HUES6 (cell line): ENCODE data around the gene NAT8L.

ENCODE experiments used
- H3K27ac ChIP-seq: 2 replicates; pipeline ENCODE4 v1.7.0; 2013; ENCODE audit warnings: low read depth, mild to moderate bottlenecking, low read length, inconsistent platforms
- H3K27me3 ChIP-seq: 2 replicates; pipeline ENCODE4 v1.6.1; 2013; ENCODE audit warnings: low read length; ENCODE audit not compliant: control insufficient read depth, insufficient read depth
- H3K36me3 ChIP-seq: 2 replicates; pipeline ENCODE4 v1.6.1; 2013; ENCODE audit warnings: low read length; ENCODE audit not compliant: control insufficient read depth, insufficient read depth
- H3K4me1 ChIP-seq: 2 replicates; pipeline ENCODE4 v1.6.1; 2013; ENCODE audit warnings: low read length; ENCODE audit not compliant: control insufficient read depth, insufficient read depth
- H3K4me3 ChIP-seq: 2 replicates; pipeline ENCODE4 v1.5.1; 2013; ENCODE audit warnings: low read depth, low read length
- H3K9ac ChIP-seq: one replicate; pipeline ENCODE4 v1.6.1; 2013; ENCODE audit warnings: mild to moderate bottlenecking, low read length
- H3K9me3 ChIP-seq: 2 replicates; pipeline ENCODE4 v1.6.1; 2013; ENCODE audit warnings: low read depth, low read length; ENCODE audit not compliant: control insufficient read depth, insufficient read depth

NAT8L gene

GRCh38 chr4:2066011-2066551 lies 7.0 kb downstream of the NAT8L start:
- peaks cover 5% of the 10 kb centered on the region for H3K4me1 ChIP-seq

DNA sequence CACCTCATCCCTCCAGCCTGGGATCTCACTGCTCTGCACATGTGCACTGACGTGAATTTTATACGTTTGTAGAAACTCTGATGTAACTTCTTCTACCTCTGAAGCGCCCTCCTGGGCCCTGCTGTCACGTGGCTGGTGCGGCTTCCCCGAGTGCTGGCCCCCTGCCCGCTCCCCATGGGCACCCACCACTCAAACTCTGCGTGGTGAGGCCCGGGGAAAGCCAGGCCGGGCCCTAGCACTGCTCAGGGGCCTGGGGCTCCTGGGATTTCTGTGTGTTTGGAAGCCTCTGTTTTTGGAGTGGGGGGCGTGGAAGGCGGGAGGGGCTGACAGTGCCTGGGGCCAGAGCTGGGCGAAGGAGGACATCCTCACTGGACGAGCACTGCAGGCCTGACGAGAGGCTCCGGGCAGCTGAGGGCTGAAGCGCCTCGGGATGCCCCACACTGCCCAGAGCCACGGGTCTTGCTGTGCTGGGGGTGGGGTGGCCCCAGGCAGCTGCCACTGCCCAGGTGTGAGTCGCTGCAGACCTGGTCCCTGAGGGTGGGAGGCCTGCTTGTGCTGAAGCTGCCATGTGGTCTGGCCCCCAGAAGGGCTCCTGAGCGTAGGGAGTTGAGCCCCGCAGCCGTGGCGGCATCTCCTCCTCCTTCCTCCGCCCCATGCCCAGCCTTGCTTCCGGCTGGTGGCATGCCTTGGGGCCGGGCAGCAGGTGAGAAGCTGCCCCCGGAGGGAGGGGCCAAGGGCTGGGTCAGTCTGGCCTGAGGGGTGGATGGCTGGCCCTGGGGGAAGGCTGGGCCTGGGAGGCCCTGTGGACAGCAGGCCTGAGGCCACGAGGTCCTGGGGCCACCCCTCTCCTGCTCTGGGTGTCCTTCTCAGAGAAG lies 7.7 kb downstream of the NAT8L start:
- H3K27me3 ChIP-seq: peaks cover 13% of the 10 kb centered on the region
- no peak overlapping the region for H3K4me3 ChIP-seq
- no peak overlapping the region for H3K9ac ChIP-seq
- H3K9me3 ChIP-seq: no peaks in the 10 kb centered on the region
- peaks cover 9% of the 10 kb centered on the region for H3K4me1 ChIP-seq
- H3K36me3 ChIP-seq: peaks cover 3% of the 10 kb centered on the region
- no peak overlapping the region for H3K27ac ChIP-seq

More at GRCh38 chr4:2066011-2066551, 7.0 kb downstream of the NAT8L start:
- H3K4me3 ChIP-seq: no peak overlapping the region
- no peaks in the 10 kb centered on the region for H3K9me3 ChIP-seq
- peaks cover 20% of the 10 kb centered on the region for H3K27me3 ChIP-seq
- no peak overlapping the region for H3K9ac ChIP-seq
- peaks cover 3% of the 10 kb centered on the region for H3K36me3 ChIP-seq
- no peak overlapping the region for H3K27ac ChIP-seq

DNA sequence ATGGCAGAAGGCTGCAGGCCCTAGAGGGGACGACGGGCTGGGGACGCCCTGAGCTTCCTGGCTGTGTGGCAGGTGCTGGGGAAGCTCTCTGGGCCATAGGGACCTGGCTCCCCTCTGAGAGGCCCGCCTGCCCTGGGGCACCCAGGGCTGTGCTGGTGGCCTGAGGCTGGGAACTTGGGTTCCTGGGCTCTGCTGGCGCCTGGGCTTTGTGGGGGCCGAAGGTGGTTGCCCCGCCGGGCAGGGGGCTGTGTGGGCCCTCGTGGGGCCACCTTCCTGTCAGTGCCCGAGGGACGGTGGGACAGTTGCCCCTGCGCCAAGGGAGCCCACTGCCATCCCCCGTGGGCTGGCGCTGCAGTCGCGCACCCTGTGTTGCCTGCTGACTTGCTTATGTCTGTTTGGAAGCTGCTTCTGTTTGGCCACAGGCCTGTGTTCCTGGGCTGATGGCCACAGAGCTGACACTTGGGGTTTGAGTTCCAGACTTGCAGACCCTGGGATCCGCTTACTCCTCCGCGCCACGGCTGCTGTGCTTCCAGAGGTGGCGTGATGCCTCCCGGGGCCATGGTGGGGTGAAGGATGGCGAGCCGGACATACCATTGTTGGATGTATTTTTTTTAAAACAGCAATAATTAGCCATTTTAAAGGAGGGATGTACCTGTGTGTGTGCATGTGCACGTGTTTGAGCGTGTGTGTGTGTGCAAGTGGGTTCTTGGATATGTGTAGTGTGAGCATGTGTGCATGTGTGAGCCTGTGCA lies 8.5 kb downstream of the NAT8L start:
- peaks cover 5% of the 10 kb centered on the region; the same call in 1 of the 2 replicates for H3K27me3 ChIP-seq
- H3K9ac ChIP-seq: no peak overlapping the region
- H3K4me1 ChIP-seq: peaks cover 17% of the 10 kb centered on the region
- no peaks in the 10 kb centered on the region for H3K9me3 ChIP-seq
- peaks cover 3% of the 10 kb centered on the region for H3K36me3 ChIP-seq
- H3K27ac ChIP-seq: no peak overlapping the region
- no peak overlapping the region for H3K4me3 ChIP-seq

DNA sequence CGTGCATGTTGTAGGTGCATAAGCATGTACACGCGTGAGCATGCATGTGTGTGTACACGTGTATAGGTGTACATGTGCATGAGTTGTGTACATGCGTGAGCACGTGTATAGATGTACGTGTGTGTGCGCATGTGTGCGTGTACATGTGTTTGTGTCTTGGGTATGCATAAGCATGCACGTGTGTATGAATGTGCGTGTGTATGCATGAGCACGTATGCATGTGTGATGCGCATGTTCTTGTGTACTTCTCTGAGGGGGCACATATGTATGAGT lies 9.0 kb downstream of the NAT8L start:
- H3K4me1 ChIP-seq: peaks cover 17% of the 10 kb centered on the region
- no peak overlapping the region for H3K27ac ChIP-seq
- H3K9ac ChIP-seq: no peak overlapping the region
- peaks cover 3% of the 10 kb centered on the region for H3K36me3 ChIP-seq
- no peaks in the 10 kb centered on the region for H3K9me3 ChIP-seq
- no peak overlapping the region for H3K4me3 ChIP-seq
- no peaks in the 10 kb centered on the region; the same call in 1 of the 2 replicates for H3K27me3 ChIP-seq

- Histone ChIP-seq H3K27ac (no peak overlapping the region), H3K4me1 (peaks cover 17% of the 10 kb centered on the region), H3K27me3 (no peaks in the 10 kb centered on the region; the same call in 1 of the 2 replicates), H3K9ac (no peak overlapping the region), H3K9me3 (no peaks in the 10 kb centered on the region), H3K4me3 (no peak overlapping the region), H3K36me3 (peaks cover 3% of the 10 kb centered on the region)
Observed at GRCh38 chr4:2068566-2068965, 9.4 kb downstream of the NAT8L start.

GRCh38 chr4:2069161-2069971 lies 10.2 kb downstream of the NAT8L start:
- Histone ChIP-seq H3K9ac (no peak overlapping the region), H3K4me1 (peaks cover 17% of the 10 kb centered on the region), H3K27me3 (no peaks in the 10 kb centered on the region), H3K4me3 (no peak overlapping the region), H3K36me3 (no peaks in the 10 kb centered on the region), H3K9me3 (no peaks in the 10 kb centered on the region), H3K27ac (no peak overlapping the region)

DNA sequence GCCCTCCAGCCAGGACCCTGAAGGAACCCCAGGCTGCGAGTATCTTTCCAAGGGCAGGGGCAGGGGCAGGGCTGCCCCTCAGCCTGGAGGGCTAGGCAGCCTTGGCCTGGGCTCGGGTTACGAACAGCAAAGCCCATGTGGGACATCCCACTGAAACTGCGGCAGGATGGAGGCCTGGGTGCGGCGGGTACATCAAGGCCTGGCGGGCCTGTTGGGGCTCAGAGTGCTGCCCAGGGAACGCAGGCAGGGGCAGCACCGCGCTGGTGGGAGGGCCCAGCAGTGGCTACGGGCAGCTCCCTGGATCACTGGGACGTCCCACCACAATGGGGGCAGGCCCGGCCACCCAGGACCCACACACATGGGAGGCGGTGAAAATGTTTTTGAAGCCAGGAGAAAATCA lies 10.9 kb downstream of the NAT8L start:
- Histone ChIP-seq H3K4me1 (peaks cover 17% of the 10 kb centered on the region), H3K27me3 (no peaks in the 10 kb centered on the region), H3K9ac (no peak overlapping the region), H3K36me3 (no peaks in the 10 kb centered on the region), H3K4me3 (no peak overlapping the region), H3K27ac (no peak overlapping the region), H3K9me3 (no peaks in the 10 kb centered on the region)

DNA sequence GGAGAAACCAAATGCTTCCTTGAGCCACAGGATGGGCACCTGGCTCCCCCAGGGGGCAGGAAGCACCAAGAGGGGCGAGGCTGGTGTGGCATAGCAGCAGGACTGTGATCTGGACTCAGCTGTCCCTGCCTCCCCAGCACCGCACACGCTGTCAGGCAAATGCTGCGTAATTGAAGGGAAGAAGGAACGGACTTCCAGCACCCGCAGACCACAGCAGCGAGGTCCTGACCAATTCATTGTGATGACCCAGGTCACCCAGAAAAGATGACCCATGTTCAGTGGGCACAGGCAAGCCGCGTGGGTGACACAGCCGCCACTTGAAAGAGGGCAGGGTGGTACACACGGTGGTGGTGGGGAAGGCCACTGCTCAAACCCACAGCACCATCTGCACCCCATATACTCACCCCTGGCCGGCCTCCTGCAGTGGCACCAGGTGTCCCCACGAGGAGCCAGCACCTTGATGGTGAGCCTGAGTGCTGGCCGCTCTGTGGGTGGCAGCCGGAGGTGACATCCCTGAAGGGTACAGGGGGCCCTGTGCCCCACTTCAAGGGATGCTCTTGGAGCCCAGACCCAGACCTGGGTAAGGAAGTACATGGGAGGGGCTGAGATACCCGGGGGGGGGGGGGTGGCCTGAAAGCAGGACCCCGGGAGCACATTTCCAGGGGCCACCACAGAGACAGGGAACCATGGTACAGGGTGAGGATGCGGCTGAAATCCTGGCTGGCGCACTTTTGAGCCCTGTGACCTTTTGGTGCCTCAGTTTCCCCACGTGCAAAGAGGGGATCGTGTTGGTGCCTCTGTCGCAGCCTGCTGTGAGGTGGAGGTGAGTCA lies 11.5 kb downstream of the NAT8L start:
- H3K9me3 ChIP-seq: no peaks in the 10 kb centered on the region
- no peaks in the 10 kb centered on the region for H3K36me3 ChIP-seq
- no peak overlapping the region for H3K4me3 ChIP-seq
- peaks cover 17% of the 10 kb centered on the region for H3K4me1 ChIP-seq
- no peak overlapping the region for H3K27ac ChIP-seq
- H3K27me3 ChIP-seq: no peaks in the 10 kb centered on the region
- no peak overlapping the region for H3K9ac ChIP-seq

DNA sequence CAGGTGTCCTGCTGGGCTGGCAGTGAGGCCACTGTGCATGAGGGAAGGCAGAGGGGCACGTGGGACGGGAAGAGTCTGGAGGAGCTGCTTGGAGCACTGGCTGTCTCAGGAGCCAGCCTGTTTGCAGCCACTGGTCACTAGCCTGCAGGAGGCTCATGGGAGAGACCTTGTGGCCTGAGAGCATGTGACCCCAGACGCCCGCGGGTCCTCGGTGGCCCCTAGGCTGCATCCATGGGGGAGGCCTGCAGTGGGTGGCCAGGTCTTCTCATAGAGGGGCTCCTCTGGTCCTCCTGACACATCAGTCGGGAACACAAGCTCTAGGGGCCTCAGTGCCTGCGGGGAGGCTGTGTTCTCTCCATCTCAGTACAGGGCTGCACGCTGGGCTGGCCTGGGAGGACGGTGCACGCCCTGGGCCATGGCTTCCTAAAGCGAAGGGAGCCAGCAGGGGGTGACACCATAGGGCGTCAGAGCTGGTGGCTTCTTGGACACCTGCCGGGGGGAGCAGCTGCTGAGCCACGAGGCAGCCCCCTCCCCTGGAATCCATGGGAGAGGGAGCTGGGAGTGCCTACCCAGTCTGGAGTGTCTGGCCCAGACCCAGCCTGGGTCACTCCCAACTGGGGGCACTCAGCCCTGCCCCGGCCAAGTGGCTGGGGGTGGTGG lies 12.3 kb downstream of the NAT8L start:
- H3K27me3 ChIP-seq: no peaks in the 10 kb centered on the region
- H3K4me1 ChIP-seq: peaks cover 17% of the 10 kb centered on the region
- H3K4me3 ChIP-seq: no peak overlapping the region
- H3K36me3 ChIP-seq: no peaks in the 10 kb centered on the region
- H3K9me3 ChIP-seq: no peaks in the 10 kb centered on the region
- H3K27ac ChIP-seq: no peak overlapping the region
- no peak overlapping the region for H3K9ac ChIP-seq
